Activated CD4-positive, alpha-beta T cell treated with anti-CD3 and anti-CD28 coated beads, Interleukin-2, amount 50 U/mL, for 4 hours (primary cell): Measurements from ENCODE around the gene BRMS1.
"Not testable (repeated sequence)": the region's sequence is repeated elsewhere in the genome, so short reads cannot be mapped to it uniquely, and the experiment has no call there.

Experiments used
- DNase-seq, 2 experiments: peaks; one replicate each; pipeline ENCODE4 v3.0.0-alpha.2; 2020

Gene BRMS1, protein sequence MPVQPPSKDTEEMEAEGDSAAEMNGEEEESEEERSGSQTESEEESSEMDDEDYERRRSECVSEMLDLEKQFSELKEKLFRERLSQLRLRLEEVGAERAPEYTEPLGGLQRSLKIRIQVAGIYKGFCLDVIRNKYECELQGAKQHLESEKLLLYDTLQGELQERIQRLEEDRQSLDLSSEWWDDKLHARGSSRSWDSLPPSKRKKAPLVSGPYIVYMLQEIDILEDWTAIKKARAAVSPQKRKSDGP

GRCh38 chr11:66344550-66345315, at the start of gene BRMS1:
TSS of gene BRMS1 (minus strand) at chr11:66345104. CDS start at chr11:66342234, 2,870 bp downstream.
- peak; percentile 95 to 96 for DNase-seq

DNA sequence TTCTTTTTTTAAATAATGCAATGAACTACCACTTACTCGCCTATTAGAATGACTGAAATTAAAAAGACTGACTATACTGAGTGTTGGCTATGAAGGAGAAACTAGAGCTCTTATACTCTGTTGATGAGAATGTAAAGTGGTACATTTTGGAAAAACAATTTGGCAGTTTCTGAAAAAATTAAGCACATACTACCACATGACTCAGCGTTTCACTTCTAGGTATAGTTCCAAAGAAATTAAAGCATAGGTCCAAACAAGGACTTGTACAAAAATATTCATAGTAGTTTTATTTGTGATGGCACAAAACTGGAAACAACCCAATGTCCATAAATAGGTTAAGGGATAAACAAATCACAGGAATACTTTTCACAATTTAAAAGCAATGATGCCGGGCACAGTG, 49.0 kb upstream of the BRMS1 start:
- DNase-seq: no peak

DNA sequence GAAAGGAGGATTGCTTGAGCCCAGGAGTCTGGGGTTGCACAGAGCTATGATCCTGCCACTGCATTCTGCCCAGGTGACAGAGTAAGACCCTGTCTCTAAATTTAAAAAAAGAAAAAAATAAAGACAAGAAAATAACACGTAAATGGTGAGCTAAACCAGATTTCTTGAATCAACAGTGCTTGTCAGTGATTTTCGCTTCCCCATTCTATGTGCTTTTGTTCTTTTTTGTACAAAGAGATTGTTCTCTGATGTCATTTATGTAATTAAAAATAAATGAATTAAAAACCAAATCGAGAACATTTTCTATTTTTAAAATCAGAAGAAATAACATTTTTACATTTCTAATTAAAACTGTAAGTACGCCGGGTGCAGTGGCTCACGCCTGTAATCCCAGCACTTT, 46.4 kb upstream of the BRMS1 start:
- DNase-seq: no peak

DNA sequence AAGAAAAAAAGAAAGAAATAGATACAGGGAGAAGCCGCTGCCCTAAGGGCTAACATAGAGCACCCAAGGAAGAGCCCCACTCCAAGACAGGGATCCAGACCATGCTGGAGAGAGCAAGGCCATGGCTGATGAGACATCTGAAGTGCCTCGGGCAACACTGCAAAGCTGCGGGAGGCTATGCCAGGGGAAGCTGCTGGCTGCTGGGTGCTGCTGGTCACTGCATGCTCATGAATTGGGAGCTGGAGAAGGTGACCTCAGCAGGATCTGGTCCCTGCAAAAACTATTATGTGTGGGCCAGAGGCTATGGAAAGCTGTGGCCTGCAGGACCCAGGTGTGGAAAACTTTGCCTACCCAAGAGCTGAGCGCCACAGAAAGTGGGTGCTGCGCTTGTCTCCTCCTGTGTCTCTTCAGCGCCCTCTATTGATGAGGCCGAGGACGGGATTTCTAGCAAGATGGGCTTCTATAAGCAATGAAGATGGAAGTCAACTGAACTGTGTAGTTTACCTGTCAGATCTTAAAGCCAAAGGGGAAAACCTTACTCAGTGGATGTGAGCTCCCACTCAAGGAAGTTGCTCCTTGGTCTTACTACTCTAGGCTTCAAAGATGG, 44.0 kb upstream of the BRMS1 start:
- peak; percentile 68 to 70 for DNase-seq

GRCh38 chr11:66386171-66387069, 41.5 kb upstream of the BRMS1 start:
- peak; percentile 81 to 88 for DNase-seq

DNA sequence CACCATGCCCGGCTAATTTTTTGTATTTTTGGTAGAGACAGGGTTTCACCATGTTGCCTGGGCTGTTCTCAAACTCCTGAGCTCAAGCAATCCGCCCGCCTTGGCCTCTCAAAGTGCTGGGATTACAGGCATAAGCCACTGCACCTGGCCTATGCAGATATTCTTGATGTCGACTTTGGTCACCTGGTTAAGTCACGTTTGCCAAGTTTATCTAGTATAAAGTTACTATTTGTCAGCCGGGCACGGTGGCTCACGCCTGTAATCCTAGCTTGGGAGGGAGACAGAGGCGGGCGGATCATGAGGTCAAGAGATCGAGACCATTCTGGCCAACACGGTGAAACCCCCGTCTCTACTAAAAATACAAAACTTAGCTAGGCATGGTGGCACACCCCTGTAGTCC, 39.4 kb upstream of the BRMS1 start:
- DNase-seq: not testable (repeated sequence)

GRCh38 chr11:66380264-66380663, 35.4 kb upstream of the BRMS1 start:
- DNase-seq: not testable (repeated sequence)

DNA sequence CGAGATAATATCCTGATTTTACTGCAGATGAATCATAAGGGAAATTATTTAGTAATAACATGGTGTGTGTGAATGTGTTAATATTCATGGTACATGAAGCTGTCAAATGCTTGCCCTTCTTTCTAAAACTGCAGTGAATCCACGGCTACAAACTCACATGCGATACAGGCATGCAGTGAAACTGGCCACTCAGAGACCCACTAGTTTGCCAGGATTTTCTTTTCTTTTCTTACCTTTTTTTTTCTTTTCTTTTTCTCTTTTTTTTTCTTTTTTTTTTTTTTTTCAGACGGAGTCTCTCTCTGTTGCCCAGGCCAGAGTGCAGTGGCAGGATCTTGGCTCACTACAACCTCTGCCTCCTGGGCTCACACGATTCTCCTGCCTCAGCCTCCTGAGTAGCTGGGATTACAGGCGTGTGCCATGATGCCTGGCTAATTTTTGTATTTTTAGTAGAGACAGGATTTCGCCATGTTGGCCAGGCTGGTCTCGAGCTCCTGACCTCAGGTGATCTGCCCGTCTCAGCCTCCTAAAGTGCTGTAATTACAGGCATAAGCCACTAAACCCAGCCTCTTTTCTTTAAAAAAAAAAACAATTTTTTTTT, 28.9 kb upstream of the BRMS1 start:
- DNase-seq: not testable (repeated sequence)

DNA sequence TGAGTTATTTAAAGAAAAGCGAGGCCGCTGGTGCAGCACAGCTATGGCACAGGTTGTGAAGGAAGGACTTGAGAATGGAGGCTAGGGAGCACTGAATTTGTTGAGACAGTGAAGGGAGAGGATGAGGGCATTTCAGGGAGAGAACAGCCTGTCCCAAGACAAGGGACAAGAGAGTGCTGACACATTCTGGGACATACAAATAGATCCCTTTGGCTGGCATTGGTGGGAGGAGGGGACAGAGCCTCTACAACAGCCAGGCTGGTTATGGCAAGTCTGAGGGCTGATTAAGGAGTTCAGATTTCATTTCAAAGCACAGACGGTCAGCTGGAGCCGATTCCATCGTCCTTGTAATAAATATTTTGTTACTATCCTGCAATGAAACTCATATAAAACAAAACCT, 28.4 kb upstream of the BRMS1 start:
- no peak for DNase-seq

DNA sequence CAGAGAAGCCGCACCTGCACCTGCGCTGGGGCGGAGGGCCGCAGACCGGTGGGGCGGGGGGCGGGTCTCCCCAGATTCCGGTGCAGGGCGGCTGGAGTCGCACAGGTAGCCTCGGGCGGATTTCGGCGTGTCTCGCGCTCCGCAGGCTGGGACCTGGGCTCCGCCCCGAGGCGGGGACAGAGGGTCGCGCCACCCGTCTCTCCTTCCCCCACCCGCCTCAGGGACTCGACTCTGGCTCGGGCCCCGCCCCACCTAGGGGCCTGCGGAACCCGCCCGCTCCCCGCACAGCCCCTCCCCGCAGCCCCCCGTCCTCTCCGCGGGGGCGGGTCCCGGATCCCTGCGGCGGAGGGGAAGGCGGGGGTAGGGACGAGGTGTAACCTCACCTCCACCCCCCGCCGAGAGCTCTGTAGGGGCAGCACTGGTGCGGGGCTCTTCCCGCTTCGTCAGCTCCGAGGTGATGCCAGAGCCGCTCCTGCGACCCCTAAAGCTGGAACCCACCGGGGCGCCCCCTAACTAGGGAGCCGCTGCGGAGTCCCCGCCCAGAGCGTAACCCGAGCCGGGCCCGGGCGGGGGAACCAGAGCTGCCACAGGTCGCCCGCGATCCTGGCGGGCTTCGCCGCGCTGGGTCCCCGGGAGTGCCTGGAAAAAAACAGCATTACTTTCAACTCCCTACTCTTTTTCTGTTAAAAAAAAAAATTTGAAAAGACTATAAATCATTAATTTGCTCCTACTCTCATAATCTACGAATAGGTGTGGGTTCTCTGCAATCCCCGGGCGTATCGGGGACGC, 26.9 kb upstream of the BRMS1 start, which contains the start of gene SLC29A2:
Gene SLC29A2, minus strand, starts transcription at position 134 of the 789 bp plus-strand sequence. CDS start 169 bp downstream, outside the sequence.
- DNase-seq: peak; percentile 61 to 64

GRCh38 chr11:66369073-66369894, 24.4 kb upstream of the BRMS1 start:
- no peak for DNase-seq

GRCh38 chr11:66368484-66368883, 23.6 kb upstream of the BRMS1 start:
- no peak for DNase-seq

- DNase-seq: no peak
Measured at GRCh38 chr11:66367561-66368312, 22.8 kb upstream of the BRMS1 start.

DNA sequence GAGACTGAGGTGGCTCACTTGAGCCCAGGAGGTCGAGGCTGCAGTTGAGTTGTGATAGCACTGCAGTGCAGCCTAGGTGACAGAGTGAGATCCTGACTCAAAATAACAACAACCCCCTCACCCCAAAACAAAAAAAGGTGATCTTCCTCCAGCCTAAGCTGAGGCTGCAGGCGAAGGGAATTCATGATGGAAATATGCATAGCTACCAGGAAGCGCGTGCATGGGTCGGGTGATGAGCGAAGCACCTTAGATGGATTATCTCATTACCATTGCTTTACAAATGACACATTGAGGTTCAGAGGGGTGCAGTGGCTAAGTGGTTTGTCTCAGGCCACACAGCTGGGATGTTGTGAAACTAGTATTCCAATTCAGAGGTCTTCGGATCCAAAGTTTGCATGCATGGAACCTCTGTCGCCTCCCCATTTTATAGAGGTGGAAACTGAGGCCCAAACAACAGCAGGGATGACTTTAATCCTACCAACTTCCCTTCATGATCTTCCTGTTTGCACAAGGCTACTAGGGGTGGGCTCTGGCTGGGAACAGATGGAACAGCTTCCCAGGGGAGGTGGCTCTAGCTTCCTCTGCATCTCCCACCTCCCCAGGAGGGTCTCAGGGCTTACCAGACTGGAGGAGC, 22.1 kb upstream of the BRMS1 start:
- DNase-seq: no peak

- no peak for DNase-seq
Measured at GRCh38 chr11:66365711-66366619, 21.1 kb upstream of the BRMS1 start.

DNA sequence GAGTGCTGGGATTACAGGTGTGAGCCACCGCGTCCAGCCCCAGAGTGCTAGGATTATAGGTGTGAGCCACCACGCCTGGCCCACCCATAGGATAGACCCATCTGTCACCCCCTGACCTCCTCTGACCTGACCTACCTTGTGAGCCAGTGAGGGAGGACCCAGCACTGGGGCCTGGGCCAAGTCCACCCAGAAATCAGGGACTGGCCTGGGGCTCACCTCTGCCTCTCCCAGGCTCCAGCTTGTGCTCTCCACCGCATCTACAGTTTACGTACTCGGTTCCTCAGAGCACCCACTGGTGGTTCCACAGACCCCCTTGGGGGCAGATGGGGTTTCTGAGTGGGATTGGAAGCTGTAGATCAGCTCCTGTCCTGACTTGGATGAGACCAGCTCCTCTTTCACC, 20.3 kb upstream of the BRMS1 start:
- no peak for DNase-seq

DNA sequence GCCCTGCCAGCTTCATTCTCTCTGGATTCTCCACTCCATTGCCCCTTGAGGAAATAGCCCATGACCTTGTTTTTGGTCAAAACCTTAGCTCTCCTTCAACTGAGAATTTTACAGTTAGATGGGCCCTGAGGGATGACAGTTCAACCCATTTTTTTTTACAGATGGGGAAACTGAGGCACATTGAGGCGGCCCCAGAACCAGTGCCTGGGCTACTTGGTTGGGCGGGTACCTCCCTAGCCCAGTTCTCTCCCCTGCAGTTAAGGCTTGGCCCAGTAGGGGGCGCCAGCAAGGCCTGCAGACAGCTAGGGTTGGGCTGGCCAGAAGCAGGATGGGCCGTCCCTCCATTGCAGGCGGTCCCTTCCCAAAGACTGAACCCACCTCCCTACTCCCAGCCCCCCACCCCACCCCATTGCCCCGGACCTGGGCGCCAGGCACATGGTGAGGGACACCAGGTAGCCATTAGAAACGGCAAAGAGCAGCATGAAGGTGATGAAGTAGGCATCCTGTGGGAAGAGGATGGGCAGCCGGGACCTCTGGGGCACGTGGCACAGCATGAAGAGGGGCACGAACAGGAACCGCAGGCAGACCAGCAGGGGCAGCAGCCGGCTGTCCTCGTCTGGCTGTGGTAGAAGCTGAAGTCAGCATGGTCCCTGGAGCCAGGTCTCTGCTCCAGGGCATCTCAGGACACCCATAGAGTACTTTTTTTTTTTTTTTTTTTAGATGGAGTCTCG, 19.1 kb upstream of the BRMS1 start:
- peak; percentile 59 to 60 for DNase-seq
